HFF-Myc (cell line): ENCODE data around the gene ZNF200.

Experiments used
- DNase-seq: peaks from one replicate; pipeline ENCODE4 v3.0.0-alpha.2; 2011; ENCODE audit warnings: low read depth; ENCODE audit errors: extremely low read depth
- H3K4me3 ChIP-seq: replicated peaks from 2 replicates; pipeline ENCODE4 v1.5.1; 2011; ENCODE audit warnings: low read depth, mild to moderate bottlenecking, control low read depth, low read length
- CTCF ChIP-seq: IDR thresholded peaks from 2 replicates; pipeline ENCODE4 v1.5.1; 2012; ENCODE audit warnings: mild to moderate bottlenecking, low read depth, low read length, control low read depth; ENCODE audit errors: missing control alignments

Gene ZNF200

DNA sequence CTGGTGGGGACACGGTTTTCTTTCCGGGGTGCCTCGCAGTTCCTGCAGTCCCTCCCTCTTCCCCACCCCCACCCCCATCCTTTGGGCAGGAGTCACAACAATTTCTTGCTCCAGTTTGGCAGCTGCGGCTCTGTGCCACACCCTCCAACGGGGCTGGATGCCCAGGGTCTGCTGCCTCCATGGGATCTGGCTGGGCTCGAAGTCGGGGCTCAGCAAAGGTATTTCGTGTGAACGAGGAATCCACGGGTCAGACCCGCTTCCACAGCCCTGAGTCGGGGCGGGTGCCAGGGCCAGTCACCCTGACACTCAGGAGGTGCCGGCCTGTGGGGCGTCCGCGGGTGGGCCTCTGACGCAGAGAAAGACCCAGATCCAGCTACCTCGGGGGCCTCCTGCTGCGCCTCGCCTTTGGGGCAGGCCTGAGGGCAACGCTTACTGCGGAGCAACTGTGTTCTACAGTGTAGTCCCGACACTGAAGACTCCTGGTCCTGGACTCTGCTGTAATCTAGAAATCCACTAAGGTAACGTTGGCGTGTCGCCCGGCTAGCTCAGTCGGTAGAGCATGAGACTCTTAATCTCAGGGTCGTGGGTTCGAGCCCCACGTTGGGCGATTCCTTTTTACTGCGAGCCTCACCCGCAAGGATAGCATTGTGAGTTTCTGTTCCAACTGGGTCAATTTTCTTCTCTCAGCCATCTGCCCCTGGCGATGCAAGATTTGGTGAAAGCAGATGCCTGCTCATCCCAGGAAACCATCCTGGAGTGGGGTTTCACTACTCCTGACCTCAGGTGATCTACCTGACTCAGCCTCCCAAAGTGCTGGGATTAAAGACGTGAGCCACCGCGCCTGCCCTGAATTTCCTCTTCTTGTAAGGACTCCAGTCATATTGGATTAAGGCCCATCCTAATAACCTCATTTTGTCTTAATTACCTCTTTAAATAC, 59.5 kb downstream of the ZNF200 start:
- TF ChIP-seq CTCF, result no peak
- DNase-seq, result no peak
- H3K4me3 ChIP-seq, result peak overlapping the region; percentile 40

DNA sequence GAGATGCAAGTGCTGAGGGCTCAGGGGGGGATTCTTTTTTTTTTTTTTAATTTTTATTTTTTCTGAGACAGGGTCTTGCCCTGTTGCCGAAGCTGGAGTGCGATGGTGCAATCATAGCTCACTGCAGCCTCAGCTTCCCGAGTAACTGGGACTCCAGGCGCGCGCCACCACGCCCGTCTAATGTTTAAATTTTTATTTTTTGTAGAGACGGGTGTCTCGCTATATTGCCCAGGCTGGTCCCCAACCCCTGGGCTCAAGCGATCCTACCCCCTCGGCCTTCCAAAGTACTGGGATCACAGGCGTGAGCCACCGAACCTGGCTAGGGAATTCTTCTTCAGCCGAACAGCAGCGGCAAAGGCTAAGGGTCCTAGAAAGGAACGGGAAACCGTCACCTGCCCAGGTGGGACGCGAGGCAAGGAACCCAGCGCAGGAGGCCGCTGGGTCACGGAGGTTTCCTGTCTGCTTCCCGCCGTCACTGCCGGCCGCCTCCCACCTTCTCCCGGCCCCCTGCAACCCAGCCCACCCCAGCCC, 60.3 kb downstream of the ZNF200 start:
- DNase-seq, result no peak
- TF ChIP-seq CTCF, result no peak
- H3K4me3 ChIP-seq, result no peak overlapping the region

DNA sequence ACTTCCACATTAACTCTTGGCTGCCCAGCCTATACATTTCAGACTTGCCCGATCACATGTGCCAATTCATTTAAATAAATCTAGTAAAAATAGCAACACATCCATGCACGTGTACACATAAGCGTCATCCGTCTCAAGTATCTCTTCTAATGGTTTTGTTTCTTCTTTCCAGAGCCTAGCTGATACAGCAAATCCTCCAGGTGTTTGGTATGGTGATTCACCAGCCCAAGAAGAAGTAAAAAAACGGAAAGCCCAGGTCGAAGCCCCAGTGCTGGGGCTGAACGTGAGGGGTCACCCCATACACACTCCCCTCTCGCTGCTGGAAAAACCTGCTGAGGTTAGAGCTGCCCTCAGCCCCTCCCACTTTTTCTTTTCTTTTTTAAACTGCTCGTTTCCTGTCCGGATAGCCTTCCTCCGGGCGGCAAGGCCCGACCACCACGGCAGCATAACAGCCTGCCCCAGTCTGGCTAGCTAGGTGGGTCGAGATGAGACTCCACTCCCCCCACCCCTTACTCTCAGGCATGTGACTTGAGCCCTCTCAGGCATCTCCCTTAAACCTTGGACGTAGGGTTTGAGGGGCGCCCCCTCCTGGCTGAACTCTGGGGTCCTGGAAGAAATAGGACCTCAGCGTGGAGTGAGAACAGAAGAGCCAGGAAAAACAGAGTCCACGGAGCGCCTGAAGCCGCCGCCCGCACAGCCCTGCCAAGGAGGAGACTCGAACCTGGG, 60.9 kb downstream of the ZNF200 start:
- peak; percentile 69 for TF ChIP-seq CTCF
- no peak for DNase-seq
- 0 out of 2 replicates have a peak overlapping the region, but pooled peaks have one; percentile 4 for H3K4me3 ChIP-seq
